Uterus (tissue), 4 donors: ENCODE data around the gene ATAD3C. TPM values are rescaled to one million over a fixed set of nuclear protein-coding genes. Genes with fewer than 3 reads are reported as not detected.

Experiments used
- DNase-seq, 2 donors: peaks; one replicate each; pipeline ENCODE4 v3.0.0-alpha.2; 2019 to 2020
- H3K27ac ChIP-seq, 2 donors: fragments of 200-600 bp; sonication (generic); 1 replicate in 1 of 2; 2 replicates in 1 of 2; pipeline ENCODE4 v1.5.1; 2016 to 2018
- H3K27me3 ChIP-seq, 2 donors: fragments of 200-600 bp; sonication (generic); one replicate each; pipeline ENCODE4 v1.5.1; 2018 to 2019; ENCODE audit warnings: control low read depth in 1 of 2
- H3K36me3 ChIP-seq, 2 donors: fragments of 200-600 bp; sonication (generic); one replicate each; pipeline ENCODE4 v1.5.1; 2019; ENCODE audit warnings: control low read depth in 1 of 2
- H3K4me1 ChIP-seq, 2 donors: fragments of 200-600 bp; sonication (generic); one replicate each; pipeline ENCODE4 v1.5.1; 2018 to 2019; ENCODE audit warnings: control low read depth in 1 of 2
- H3K4me3 ChIP-seq, 2 donors: fragments of 200-600 bp; sonication (generic); 1 replicate in 1 of 2; 2 replicates in 1 of 2; pipeline ENCODE4 v1.5.1; 2018 to 2019; ENCODE audit warnings: mild to moderate bottlenecking in 1 of 2
- H3K9me3 ChIP-seq, 2 donors: fragments of 200-600 bp; sonication (generic); one replicate each; pipeline ENCODE4 v1.5.1; 2019; ENCODE audit warnings: control low read depth in 1 of 2
- CTCF ChIP-seq, 4 experiments: fragments of 200-600 bp in 2 of 4; fragments of 450-650 bp in 2 of 4; sonication (generic) in 2 of 4; IDR thresholded peaks; one replicate each; pipeline ENCODE4 v1.5.1; 2016 to 2019; ENCODE audit warnings: antibody characterized with exemption in 4 of 4, mild to moderate bottlenecking in 2 of 4, moderate library complexity in 1 of 4
- POLR2A ChIP-seq, 2 donors: fragments of 450-650 bp; IDR thresholded peaks; one replicate each; pipeline ENCODE4 v1.6.1; 2016; ENCODE audit warnings: antibody characterized with exemption in 2 of 2, mild to moderate bottlenecking in 1 of 2, moderate library complexity in 1 of 2
- intact Hi-C: fragments of 100-400 bp; cut with DNase I; formaldehyde crosslinking; loops from one replicate; pipeline ENCODE4 v1.15.1; 2023; ENCODE audit warnings: low total_unique reads
- total RNA-seq, 4 donors: library from RNA; depleted of rRNA in 3 of 4; stranded (reverse); fragments of >200 nt in 3 of 4; gene quantifications; one replicate each; pipeline versions ENCODE4 v1.1.0 to v1.2.4, GENCODE V29; 2014 to 2023
- donor health status: DM: yes; HTN: yes; CAD: no.

ATAD3C gene
- total RNA-seq = 1 to 10 TPM in 2 of 4 donors, under 1 TPM in 1, not detected in 1; 0.77 to 3.8 (median 1.7) TPM

GRCh38 chr1:1449099-1449739 is at the start of gene ATAD3C:
ATAD3C (plus strand) TSS chr1:1449689; CDS start chr1:1450684, 995 bp downstream.
- DNase-seq = no peak
- no peaks in the 10 kb centered on the region for H3K4me1 ChIP-seq
- H3K36me3 ChIP-seq = no peaks in the 10 kb centered on the region
- no peaks in the 10 kb centered on the region for H3K27me3 ChIP-seq
- TF ChIP-seq CTCF (IDR thresholded peaks at IDR 0.05) (no peak), POLR2A (IDR thresholded peaks at IDR 0.05) (no peak)
- H3K27ac ChIP-seq = no peak within 1 kb of the TSS
- intact Hi-C loops = no loop called here
- H3K9me3 ChIP-seq = no peaks in the 10 kb centered on the region
- H3K4me3 ChIP-seq = no peak within 1 kb of the TSS

GRCh38 chr1:1399872-1400575 is 49.5 kb upstream of the ATAD3C start:
- intact Hi-C loops = no loop called here
- Histone ChIP-seq H3K9me3 (no peaks in the 10 kb centered on the region), H3K27ac (peak overlapping the region; percentile 75 to 85), H3K27me3 (no peaks in the 10 kb centered on the region), H3K4me3 (peak overlapping the region; percentile 94 to 97), H3K36me3 (no peaks in the 10 kb centered on the region), H3K4me1 (peaks cover 6 to 18% of the 10 kb centered on the region in 2 donors)
- DNase-seq = no peak
- no peak for TF ChIP-seq CTCF (IDR thresholded peaks at IDR 0.05)
- no peak for TF ChIP-seq POLR2A (IDR thresholded peaks at IDR 0.05)

- intact Hi-C loops = no loop called here
- TF ChIP-seq POLR2A (IDR thresholded peaks at IDR 0.05) = no peak
- no peak for TF ChIP-seq CTCF (IDR thresholded peaks at IDR 0.05)
- Histone ChIP-seq H3K4me3 (no peak overlapping the region), H3K9me3 (no peaks in the 10 kb centered on the region), H3K36me3 (no peaks in the 10 kb centered on the region), H3K4me1 (peaks cover 11 to 25% of the 10 kb centered on the region in 2 donors), H3K27ac (no peak overlapping the region), H3K27me3 (no peaks in the 10 kb centered on the region)
- DNase-seq = no peak
Measured at GRCh38 chr1:1400576-1401456, 48.7 kb upstream of the ATAD3C start.

- Histone ChIP-seq H3K9me3 (no peaks in the 10 kb centered on the region), H3K4me3 (no peak overlapping the region), H3K27me3 (no peaks in the 10 kb centered on the region), H3K36me3 (no peaks in the 10 kb centered on the region), H3K4me1 (peaks cover 17 to 25% of the 10 kb centered on the region in 2 donors), H3K27ac (no peak overlapping the region)
- no peak for DNase-seq
- intact Hi-C loops = no loop called here
- TF ChIP-seq CTCF (IDR thresholded peaks at IDR 0.05) (no peak), POLR2A (IDR thresholded peaks at IDR 0.05) (no peak)
Measured at GRCh38 chr1:1401457-1402010, 48.0 kb upstream of the ATAD3C start.
